Body of pancreas (tissue), 4 donors: ENCODE measurements around the gene EPDR1. TPM values are rescaled to one million over a fixed set of nuclear protein-coding genes. Genes with fewer than 3 reads are reported as not detected.

ENCODE experiments used
- ATAC-seq: fragments of 150-250 bp; one replicate; pipeline ENCODE4 v1.9.1; 2016
- DNase-seq, 4 donors: peaks; one replicate each; pipeline ENCODE4 v3.0.0-alpha.2; 2019
- H3K27ac ChIP-seq, 4 donors: fragments of 200-600 bp; sonication (generic); 1 replicate in 3 of 4; 2 replicates in 1 of 4; pipeline versions ENCODE4 v1.5.1 to v1.6.1; 2016 to 2019; ENCODE audit warnings: mild to moderate bottlenecking in 1 of 4, mixed read lengths in 1 of 4, moderate library complexity in 1 of 4
- H3K27me3 ChIP-seq, 2 donors: fragments of 200-600 bp; sonication (generic); one replicate each; pipeline ENCODE4 v1.6.0; 2016; ENCODE audit warnings: mild to moderate bottlenecking in 1 of 2
- H3K36me3 ChIP-seq, 2 donors: fragments of 200-600 bp; sonication (generic); replicated peaks in 1 of 2; 2 replicates each; pipeline ENCODE4 v1.5.1; 2016; ENCODE audit warnings: low read depth in 2 of 2; ENCODE audit not compliant: insufficient read depth in 1 of 2
- H3K4me1 ChIP-seq: fragments of 200-600 bp; sonication (generic); one replicate; pipeline ENCODE4 v1.6.0; 2016
- H3K4me3 ChIP-seq, 2 donors: fragments of 200-600 bp; sonication (generic); 1 replicate in 1 of 2; 2 replicates in 1 of 2; pipeline ENCODE4 v1.5.1; 2016 to 2019
- H3K9me3 ChIP-seq, 3 donors: fragments of 200-600 bp; sonication (generic); 1 replicate in 2 of 3; 2 replicates in 1 of 3; pipeline ENCODE4 v1.5.1; 2016
- CTCF ChIP-seq, 7 experiments: fragments of 450-650 bp in 4 of 7; fragments of 200-600 bp in 3 of 7; sonication (generic) in 3 of 7; IDR thresholded peaks; one replicate each; pipeline ENCODE4 v1.5.1; 2016 to 2019; ENCODE audit warnings: antibody characterized with exemption in 7 of 7
- POLR2A ChIP-seq, 3 donors: fragments of 450-650 bp; IDR thresholded peaks; one replicate each; pipeline ENCODE4 v1.6.1; 2016; ENCODE audit warnings: antibody characterized with exemption in 3 of 3, mild to moderate bottlenecking in 2 of 3
- WGBS, 2 donors: methylation state at CpG; one replicate each; pipeline ENCODE4 v1.1.5; 2017; 5-methylcytosine and 5-hydroxymethylcytosine counted together
- intact Hi-C: fragments of 100-400 bp; cut with DNase I; formaldehyde crosslinking; loops from one replicate; pipeline ENCODE4 v1.15.1; 2023
- total RNA-seq, 2 donors: library from RNA; depleted of rRNA; stranded (reverse); fragments of >200 nt; gene quantifications; one replicate each; pipeline ENCODE4 v1.1.0, GENCODE V29; 2016

Gene EPDR1
- total RNA-seq, 2 donors from 2014 or later = 17.6 to 24.7 TPM

- no peaks in the 10 kb centered on the region for H3K4me1 ChIP-seq
- H3K27me3 ChIP-seq = no peaks in the 10 kb centered on the region
- intact Hi-C loops = no loop called here
- no peaks in the 10 kb centered on the region for H3K36me3 ChIP-seq
- TF ChIP-seq POLR2A (IDR thresholded peaks at IDR 0.05) (no peak), CTCF (IDR thresholded peaks at IDR 0.05) (no peak)
- no peak for ATAC-seq
- no peak for DNase-seq
- no peak overlapping the region for H3K27ac ChIP-seq
- no peaks in the 10 kb centered on the region for H3K9me3 ChIP-seq
- 72 to 85% methylated on average over 3 of the region's 3 CpGs for WGBS, 2 donors
- H3K4me3 ChIP-seq = no peak overlapping the region
These were observed 49.8 kb downstream of the EPDR1 start for GRCh38 chr7:37970211-37970610.

GRCh38 chr7:37971491-37971890 lies 51.1 kb downstream of the EPDR1 start:
- no peaks in the 10 kb centered on the region for H3K9me3 ChIP-seq
- DNase-seq = no peak
- H3K27ac ChIP-seq = no peak overlapping the region
- H3K27me3 ChIP-seq = no peaks in the 10 kb centered on the region
- no peak for ATAC-seq
- H3K4me3 ChIP-seq = no peak overlapping the region
- H3K4me1 ChIP-seq = no peaks in the 10 kb centered on the region
- TF ChIP-seq POLR2A (IDR thresholded peaks at IDR 0.05) (no peak), CTCF (IDR thresholded peaks at IDR 0.05) (no peak)
- H3K36me3 ChIP-seq = no peaks in the 10 kb centered on the region
- intact Hi-C loops = no loop called here
- 86 to 91% methylated on average over 4 of the region's 4 CpGs for WGBS, 2 donors

- Histone ChIP-seq H3K4me1 (no peaks in the 10 kb centered on the region), H3K27ac (no peak overlapping the region), H3K9me3 (no peaks in the 10 kb centered on the region), H3K36me3 (no peaks in the 10 kb centered on the region), H3K4me3 (no peak overlapping the region), H3K27me3 (no peaks in the 10 kb centered on the region)
- no peak for TF ChIP-seq CTCF (IDR thresholded peaks at IDR 0.05)
- TF ChIP-seq POLR2A (IDR thresholded peaks at IDR 0.05) = no peak
- intact Hi-C loops = no loop called here
- 26 to 81% methylated on average over 1 of the region's 1 CpG for WGBS, 2 donors
- no peak for ATAC-seq
- no peak for DNase-seq
These were observed 53.5 kb downstream of the EPDR1 start for GRCh38 chr7:37973915-37974314.

GRCh38 chr7:37974711-37975110 lies 54.3 kb downstream of the EPDR1 start:
- intact Hi-C loops = no loop called here
- DNase-seq = no peak

More at GRCh38 chr7:37974711-37975110, 54.3 kb downstream of the EPDR1 start:
- H3K9me3 ChIP-seq = no peaks in the 10 kb centered on the region
- 83 to 85% methylated on average over 4 of the region's 4 CpGs for WGBS, 2 donors
- TF ChIP-seq POLR2A (IDR thresholded peaks at IDR 0.05) = no peak
- TF ChIP-seq CTCF (IDR thresholded peaks at IDR 0.05) = no peak
- no peak overlapping the region for H3K4me3 ChIP-seq
- H3K27me3 ChIP-seq = no peaks in the 10 kb centered on the region
- H3K36me3 ChIP-seq = no peaks in the 10 kb centered on the region
- no peak overlapping the region for H3K27ac ChIP-seq
- no peak for ATAC-seq
- H3K4me1 ChIP-seq = no peaks in the 10 kb centered on the region
